Stimulated activated naive CD8-positive, alpha-beta T cell treated with anti-CD3 and anti-CD28 coated beads, Interleukin-15, Interleukin-2, amounts not matched to agents 100 ng/mL and 50 ng/mL, for 24 hours (primary cell): ENCODE measurements around the gene SIX3.

Experiments
- H3K27ac Mint-ChIP-seq: one replicate; pipeline ENCODE4 v1.8.0; 2021; ENCODE audit warnings: mild to moderate bottlenecking, mixed read lengths
- H3K27me3 Mint-ChIP-seq: one replicate; pipeline ENCODE4 v1.8.0; 2021; ENCODE audit warnings: mixed read lengths
- H3K36me3 Mint-ChIP-seq: one replicate; pipeline ENCODE4 v1.8.0; 2021; ENCODE audit warnings: low read depth, mixed read lengths
- H3K4me1 Mint-ChIP-seq: one replicate; pipeline ENCODE4 v1.8.0; 2021; ENCODE audit warnings: low read depth, mixed read lengths
- H3K4me3 Mint-ChIP-seq: one replicate; pipeline ENCODE4 v1.8.0; 2021; ENCODE audit warnings: mild to moderate bottlenecking, mixed read lengths
- H3K9me3 Mint-ChIP-seq: one replicate; pipeline ENCODE4 v1.8.0; 2021; ENCODE audit warnings: mixed read lengths

SIX3 gene

GRCh38 chr2:44927985-44928482 lies 13.5 kb upstream of the SIX3 start:
- H3K27me3 Mint-ChIP-seq: peaks cover 86% of the 10 kb centered on the region
- no peaks in the 10 kb centered on the region for H3K9me3 Mint-ChIP-seq
- peaks cover 17% of the 10 kb centered on the region for H3K4me1 Mint-ChIP-seq
- no peak overlapping the region for H3K4me3 Mint-ChIP-seq
- H3K36me3 Mint-ChIP-seq: no peaks in the 10 kb centered on the region
- no peak overlapping the region for H3K27ac Mint-ChIP-seq

GRCh38 chr2:44928483-44929158 lies 12.9 kb upstream of the SIX3 start:
- H3K27me3 Mint-ChIP-seq: peaks cover 86% of the 10 kb centered on the region
- H3K4me3 Mint-ChIP-seq: no peak overlapping the region
- no peak overlapping the region for H3K27ac Mint-ChIP-seq
- H3K9me3 Mint-ChIP-seq: no peaks in the 10 kb centered on the region
- H3K4me1 Mint-ChIP-seq: peaks cover 17% of the 10 kb centered on the region
- no peaks in the 10 kb centered on the region for H3K36me3 Mint-ChIP-seq

GRCh38 chr2:44929159-44929734 lies 12.3 kb upstream of the SIX3 start:
- Mint-ChIP-seq H3K4me1 (peaks cover 17% of the 10 kb centered on the region), H3K4me3 (no peak overlapping the region), H3K27me3 (peaks cover 86% of the 10 kb centered on the region), H3K9me3 (no peaks in the 10 kb centered on the region), H3K27ac (no peak overlapping the region), H3K36me3 (no peaks in the 10 kb centered on the region)

- Mint-ChIP-seq H3K4me3 (peak overlapping the region; percentile 30), H3K4me1 (peaks cover 19% of the 10 kb centered on the region), H3K36me3 (no peaks in the 10 kb centered on the region), H3K9me3 (no peaks in the 10 kb centered on the region), H3K27ac (peak overlapping the region; percentile 26), H3K27me3 (peaks cover 85% of the 10 kb centered on the region)
Observed at GRCh38 chr2:44929735-44930273, 11.7 kb upstream of the SIX3 start.

- peaks cover 85% of the 10 kb centered on the region for H3K27me3 Mint-ChIP-seq
- no peaks in the 10 kb centered on the region for H3K36me3 Mint-ChIP-seq
- peak overlapping the region; percentile 8 for H3K27ac Mint-ChIP-seq
- peak overlapping the region; percentile 30 for H3K4me3 Mint-ChIP-seq
- H3K9me3 Mint-ChIP-seq: no peaks in the 10 kb centered on the region
- H3K4me1 Mint-ChIP-seq: peaks cover 19% of the 10 kb centered on the region
Observed at GRCh38 chr2:44930274-44931197, 11.0 kb upstream of the SIX3 start.

GRCh38 chr2:44931198-44931780 lies 10.2 kb upstream of the SIX3 start:
- Mint-ChIP-seq H3K36me3 (no peaks in the 10 kb centered on the region), H3K27me3 (peaks cover 82% of the 10 kb centered on the region)

GRCh38 chr2:44932079-44932478 lies 9.4 kb upstream of the SIX3 start:
- peaks cover 23% of the 10 kb centered on the region for H3K4me1 Mint-ChIP-seq
- H3K27ac Mint-ChIP-seq: no peak overlapping the region
- H3K9me3 Mint-ChIP-seq: no peaks in the 10 kb centered on the region
- peaks cover 85% of the 10 kb centered on the region for H3K27me3 Mint-ChIP-seq
- no peak overlapping the region for H3K4me3 Mint-ChIP-seq
- no peaks in the 10 kb centered on the region for H3K36me3 Mint-ChIP-seq

More at GRCh38 chr2:44931198-44931780, 10.2 kb upstream of the SIX3 start:
- H3K9me3 Mint-ChIP-seq: no peaks in the 10 kb centered on the region
- peaks cover 19% of the 10 kb centered on the region for H3K4me1 Mint-ChIP-seq
- no peak overlapping the region for H3K4me3 Mint-ChIP-seq
- no peak overlapping the region for H3K27ac Mint-ChIP-seq

- no peak overlapping the region for H3K27ac Mint-ChIP-seq
- H3K9me3 Mint-ChIP-seq: no peaks in the 10 kb centered on the region
Observed at GRCh38 chr2:44932564-44933392, 8.7 kb upstream of the SIX3 start.

GRCh38 chr2:44933434-44933951 lies 8.0 kb upstream of the SIX3 start:
- Mint-ChIP-seq H3K27ac (no peak overlapping the region), H3K27me3 (peaks cover 82% of the 10 kb centered on the region), H3K4me3 (no peak overlapping the region), H3K36me3 (no peaks in the 10 kb centered on the region), H3K4me1 (peaks cover 30% of the 10 kb centered on the region), H3K9me3 (no peaks in the 10 kb centered on the region)

More at GRCh38 chr2:44932564-44933392, 8.7 kb upstream of the SIX3 start:
- peaks cover 82% of the 10 kb centered on the region for H3K27me3 Mint-ChIP-seq
- H3K36me3 Mint-ChIP-seq: no peaks in the 10 kb centered on the region
- H3K4me3 Mint-ChIP-seq: no peak overlapping the region
- H3K4me1 Mint-ChIP-seq: peaks cover 23% of the 10 kb centered on the region

GRCh38 chr2:44934038-44934982 lies 7.2 kb upstream of the SIX3 start:
- Mint-ChIP-seq H3K4me3 (peak overlapping the region; percentile 23), H3K27me3 (peaks cover 82% of the 10 kb centered on the region), H3K9me3 (no peaks in the 10 kb centered on the region), H3K36me3 (no peaks in the 10 kb centered on the region), H3K4me1 (peaks cover 30% of the 10 kb centered on the region), H3K27ac (no peak overlapping the region)

GRCh38 chr2:44934983-44935728 lies 6.3 kb upstream of the SIX3 start:
- peaks cover 32% of the 10 kb centered on the region for H3K4me1 Mint-ChIP-seq

GRCh38 chr2:44935729-44936098 lies 5.8 kb upstream of the SIX3 start:
- Mint-ChIP-seq H3K27me3 (peaks cover 82% of the 10 kb centered on the region), H3K27ac (no peak overlapping the region), H3K4me3 (no peak overlapping the region), H3K9me3 (no peaks in the 10 kb centered on the region), H3K4me1 (peaks cover 30% of the 10 kb centered on the region), H3K36me3 (no peaks in the 10 kb centered on the region)

More at GRCh38 chr2:44934983-44935728, 6.3 kb upstream of the SIX3 start:
- H3K27ac Mint-ChIP-seq: no peak overlapping the region
- H3K27me3 Mint-ChIP-seq: peaks cover 83% of the 10 kb centered on the region
- no peaks in the 10 kb centered on the region for H3K36me3 Mint-ChIP-seq
- H3K4me3 Mint-ChIP-seq: no peak overlapping the region
- H3K9me3 Mint-ChIP-seq: no peaks in the 10 kb centered on the region
